SK-N-SH treated with all-trans-retinoic acid at 6 μM for 48 hours (cell line): ENCODE results near the gene ELP4.

ENCODE experiments used
- ARNTL ChIP-seq: fragments of 450-650 bp; formaldehyde crosslinking; IDR thresholded peaks from 2 replicates; pipeline ENCODE4 v1.5.0; 2020; ENCODE audit warnings: low read depth, mild to moderate bottlenecking, moderate library complexity, borderline replicate concordance
- CSDC2 ChIP-seq: fragments of 250-450 bp; sonication (Bioruptor Pico); IDR thresholded peaks from 2 replicates; pipeline ENCODE4 v1.5.0; 2020; ENCODE audit warnings: mild to moderate bottlenecking, moderate library complexity
- ESRRG ChIP-seq: fragments of 250-450 bp; sonication (Bioruptor Pico); IDR thresholded peaks from 2 replicates; pipeline ENCODE4 v1.6.1; 2021; ENCODE audit warnings: mild to moderate bottlenecking
- ISL1 ChIP-seq: fragments of 250-450 bp; sonication (Bioruptor Pico); IDR thresholded peaks from 2 replicates; pipeline ENCODE4 v2.1.2; 2022; ENCODE audit warnings: mild to moderate bottlenecking, moderate library complexity
- OSR1 ChIP-seq: fragments of 250-450 bp; sonication (Bioruptor Pico); IDR thresholded peaks from 2 replicates; pipeline ENCODE4 v1.8.0; 2022; ENCODE audit warnings: moderate library complexity, mild to moderate bottlenecking, inconsistent platforms
- RARB ChIP-seq: fragments of 250-450 bp; sonication (Bioruptor Pico); IDR thresholded peaks from 2 replicates; pipeline ENCODE4 v1.8.0; 2021; ENCODE audit warnings: mild to moderate bottlenecking, moderate library complexity
- ZFP30 ChIP-seq: fragments of 450-650 bp; formaldehyde crosslinking; IDR thresholded peaks from 2 replicates; pipeline ENCODE4 v1.5.0; 2022; ENCODE audit warnings: mild to moderate bottlenecking, moderate library complexity
- ZNF565 ChIP-seq: fragments of 450-650 bp; formaldehyde crosslinking; conservative IDR thresholded peaks from 2 replicates; pipeline ENCODE4 v1.5.0; 2020; ENCODE audit warnings: low read depth, mild to moderate bottlenecking, moderate library complexity
- TF ChIP-seq, protein P1 (sequence below): fragments of 250-450 bp; sonication (Bioruptor Pico); IDR thresholded peaks from 2 replicates; pipeline ENCODE4 v1.8.0; 2020; ENCODE audit warnings: mild to moderate bottlenecking, moderate library complexity, borderline replicate concordance
- TF ChIP-seq, protein P2 (sequence below): fragments of 250-450 bp; sonication (Bioruptor Pico); IDR thresholded peaks from 2 replicates; pipeline ENCODE4 v1.5.1; 2021; ENCODE audit warnings: mild to moderate bottlenecking, moderate library complexity
- TF ChIP-seq, protein P3 (sequence below): fragments of 250-450 bp; sonication (Bioruptor Pico); IDR thresholded peaks from 2 replicates; pipeline ENCODE4 v1.5.1; 2020; ENCODE audit warnings: low read depth, mild to moderate bottlenecking, moderate library complexity
- TF ChIP-seq, protein P4 (sequence below): fragments of 250-450 bp; sonication (Bioruptor Pico); IDR thresholded peaks from 2 replicates; pipeline ENCODE4 v1.8.0; 2021; ENCODE audit warnings: low read depth, mild to moderate bottlenecking, moderate library complexity, borderline replicate concordance

DNA sequence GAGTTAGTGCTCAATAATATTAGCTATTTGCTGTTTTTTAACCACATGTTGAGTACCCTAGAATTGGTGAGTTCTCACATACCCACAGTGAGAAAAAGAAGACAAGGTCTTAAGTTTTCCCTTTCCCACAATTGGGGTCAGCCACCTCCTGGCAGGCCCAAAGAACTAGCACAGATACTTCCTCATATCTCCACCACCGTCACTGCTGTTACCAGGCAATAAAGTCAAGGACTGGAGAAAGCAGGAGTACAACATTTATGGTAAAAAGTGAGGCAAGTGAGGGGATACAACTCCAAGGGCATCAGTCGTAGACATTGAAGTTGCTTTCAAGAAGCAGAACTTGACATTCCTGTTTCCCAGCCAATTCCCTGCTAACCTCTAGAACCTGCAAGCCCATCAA lies 19.6 kb downstream of the ELP4 start:
- TF ChIP-seq ARNTL (CRISPR knock-in tag) (no peak), CSDC2 (no peak), ZFP30 (no peak), ISL1 (CRISPR knock-in tag) (no peak), ZNF565 (no peak), OSR1 (CRISPR knock-in tag) (no peak), ESRRG (CRISPR knock-in tag) (no peak), RARB (CRISPR knock-in tag) (no peak)
- TF ChIP-seq, protein P1, sequence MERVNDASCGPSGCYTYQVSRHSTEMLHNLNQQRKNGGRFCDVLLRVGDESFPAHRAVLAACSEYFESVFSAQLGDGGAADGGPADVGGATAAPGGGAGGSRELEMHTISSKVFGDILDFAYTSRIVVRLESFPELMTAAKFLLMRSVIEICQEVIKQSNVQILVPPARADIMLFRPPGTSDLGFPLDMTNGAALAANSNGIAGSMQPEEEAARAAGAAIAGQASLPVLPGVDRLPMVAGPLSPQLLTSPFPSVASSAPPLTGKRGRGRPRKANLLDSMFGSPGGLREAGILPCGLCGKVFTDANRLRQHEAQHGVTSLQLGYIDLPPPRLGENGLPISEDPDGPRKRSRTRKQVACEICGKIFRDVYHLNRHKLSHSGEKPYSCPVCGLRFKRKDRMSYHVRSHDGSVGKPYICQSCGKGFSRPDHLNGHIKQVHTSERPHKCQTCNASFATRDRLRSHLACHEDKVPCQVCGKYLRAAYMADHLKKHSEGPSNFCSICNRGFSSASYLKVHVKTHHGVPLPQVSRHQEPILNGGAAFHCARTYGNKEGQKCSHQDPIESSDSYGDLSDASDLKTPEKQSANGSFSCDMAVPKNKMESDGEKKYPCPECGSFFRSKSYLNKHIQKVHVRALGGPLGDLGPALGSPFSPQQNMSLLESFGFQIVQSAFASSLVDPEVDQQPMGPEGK: no peak
- TF ChIP-seq, protein P2, sequence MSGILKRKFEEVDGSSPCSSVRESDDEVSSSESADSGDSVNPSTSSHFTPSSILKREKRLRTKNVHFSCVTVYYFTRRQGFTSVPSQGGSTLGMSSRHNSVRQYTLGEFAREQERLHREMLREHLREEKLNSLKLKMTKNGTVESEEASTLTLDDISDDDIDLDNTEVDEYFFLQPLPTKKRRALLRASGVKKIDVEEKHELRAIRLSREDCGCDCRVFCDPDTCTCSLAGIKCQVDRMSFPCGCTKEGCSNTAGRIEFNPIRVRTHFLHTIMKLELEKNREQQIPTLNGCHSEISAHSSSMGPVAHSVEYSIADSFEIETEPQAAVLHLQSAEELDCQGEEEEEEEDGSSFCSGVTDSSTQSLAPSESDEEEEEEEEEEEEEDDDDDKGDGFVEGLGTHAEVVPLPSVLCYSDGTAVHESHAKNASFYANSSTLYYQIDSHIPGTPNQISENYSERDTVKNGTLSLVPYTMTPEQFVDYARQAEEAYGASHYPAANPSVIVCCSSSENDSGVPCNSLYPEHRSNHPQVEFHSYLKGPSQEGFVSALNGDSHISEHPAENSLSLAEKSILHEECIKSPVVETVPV (CRISPR knock-in tag): no peak
- TF ChIP-seq, protein P3, sequence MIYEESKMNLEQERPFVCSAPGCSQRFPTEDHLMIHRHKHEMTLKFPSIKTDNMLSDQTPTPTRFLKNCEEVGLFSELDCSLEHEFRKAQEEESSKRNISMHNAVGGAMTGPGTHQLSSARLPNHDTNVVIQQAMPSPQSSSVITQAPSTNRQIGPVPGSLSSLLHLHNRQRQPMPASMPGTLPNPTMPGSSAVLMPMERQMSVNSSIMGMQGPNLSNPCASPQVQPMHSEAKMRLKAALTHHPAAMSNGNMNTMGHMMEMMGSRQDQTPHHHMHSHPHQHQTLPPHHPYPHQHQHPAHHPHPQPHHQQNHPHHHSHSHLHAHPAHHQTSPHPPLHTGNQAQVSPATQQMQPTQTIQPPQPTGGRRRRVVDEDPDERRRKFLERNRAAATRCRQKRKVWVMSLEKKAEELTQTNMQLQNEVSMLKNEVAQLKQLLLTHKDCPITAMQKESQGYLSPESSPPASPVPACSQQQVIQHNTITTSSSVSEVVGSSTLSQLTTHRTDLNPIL (CRISPR knock-in tag): no peak
- TF ChIP-seq, protein P4, sequence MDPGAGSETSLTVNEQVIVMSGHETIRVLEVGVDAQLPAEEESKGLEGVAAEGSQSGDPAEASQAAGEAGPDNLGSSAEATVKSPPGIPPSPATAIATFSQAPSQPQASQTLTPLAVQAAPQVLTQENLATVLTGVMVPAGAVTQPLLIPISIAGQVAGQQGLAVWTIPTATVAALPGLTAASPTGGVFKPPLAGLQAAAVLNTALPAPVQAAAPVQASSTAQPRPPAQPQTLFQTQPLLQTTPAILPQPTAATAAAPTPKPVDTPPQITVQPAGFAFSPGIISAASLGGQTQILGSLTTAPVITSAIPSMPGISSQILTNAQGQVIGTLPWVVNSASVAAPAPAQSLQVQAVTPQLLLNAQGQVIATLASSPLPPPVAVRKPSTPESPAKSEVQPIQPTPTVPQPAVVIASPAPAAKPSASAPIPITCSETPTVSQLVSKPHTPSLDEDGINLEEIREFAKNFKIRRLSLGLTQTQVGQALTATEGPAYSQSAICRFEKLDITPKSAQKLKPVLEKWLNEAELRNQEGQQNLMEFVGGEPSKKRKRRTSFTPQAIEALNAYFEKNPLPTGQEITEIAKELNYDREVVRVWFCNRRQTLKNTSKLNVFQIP (CRISPR knock-in tag): no peak
